HG03064 (cell line): Measurements from ENCODE around the gene PELI2.

Experiments used
- ATAC-seq: cut with Tn5 transposase; IDR thresholded peaks from one replicate; pipeline ENCODE4 v1.9.1; 2021; ENCODE audit warnings: low read depth; ENCODE audit not compliant: unreplicated experiment

The PELI2 gene

DNA sequence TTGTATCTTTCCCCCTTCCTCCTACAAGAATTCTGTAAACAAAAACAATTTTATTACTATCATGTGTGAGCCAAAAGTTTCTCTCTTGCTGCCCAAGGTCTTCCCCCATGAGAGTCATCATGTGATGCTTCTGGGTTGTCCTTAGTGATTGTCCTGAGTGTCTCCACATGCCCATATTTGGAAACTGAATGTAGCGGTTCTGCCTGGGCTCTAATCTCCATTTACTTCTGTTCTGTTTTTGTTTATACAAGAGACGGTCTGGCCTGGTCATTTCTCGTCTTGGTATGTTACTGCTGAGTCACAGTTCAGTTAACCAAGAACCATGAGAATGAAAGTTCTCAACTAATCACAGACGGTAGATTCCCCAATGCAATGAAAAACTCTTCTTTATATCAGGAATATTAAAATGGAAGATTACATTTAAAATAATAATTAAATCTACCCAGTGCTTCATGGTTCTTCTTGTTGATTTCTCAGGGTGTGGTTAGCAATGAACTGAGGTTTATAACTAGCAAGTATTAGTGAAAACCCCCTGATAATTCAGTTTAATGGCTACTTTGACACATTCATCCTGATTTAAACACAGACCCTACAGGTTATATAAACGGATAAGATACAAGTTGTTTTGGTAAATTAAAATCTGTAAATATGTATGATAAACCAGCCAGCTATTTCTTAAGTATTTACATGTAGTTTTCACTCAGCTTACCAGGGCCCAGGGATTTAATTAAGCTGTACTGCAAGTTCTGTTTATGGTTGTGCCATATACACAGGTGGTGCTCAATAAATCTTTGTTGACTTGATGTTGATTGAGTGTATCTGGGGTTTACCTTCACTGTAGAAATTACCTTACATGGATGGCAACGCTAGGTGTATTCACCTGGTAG is 81.1 kb downstream of the PELI2 start:
- ATAC-seq: peak; percentile 59

DNA sequence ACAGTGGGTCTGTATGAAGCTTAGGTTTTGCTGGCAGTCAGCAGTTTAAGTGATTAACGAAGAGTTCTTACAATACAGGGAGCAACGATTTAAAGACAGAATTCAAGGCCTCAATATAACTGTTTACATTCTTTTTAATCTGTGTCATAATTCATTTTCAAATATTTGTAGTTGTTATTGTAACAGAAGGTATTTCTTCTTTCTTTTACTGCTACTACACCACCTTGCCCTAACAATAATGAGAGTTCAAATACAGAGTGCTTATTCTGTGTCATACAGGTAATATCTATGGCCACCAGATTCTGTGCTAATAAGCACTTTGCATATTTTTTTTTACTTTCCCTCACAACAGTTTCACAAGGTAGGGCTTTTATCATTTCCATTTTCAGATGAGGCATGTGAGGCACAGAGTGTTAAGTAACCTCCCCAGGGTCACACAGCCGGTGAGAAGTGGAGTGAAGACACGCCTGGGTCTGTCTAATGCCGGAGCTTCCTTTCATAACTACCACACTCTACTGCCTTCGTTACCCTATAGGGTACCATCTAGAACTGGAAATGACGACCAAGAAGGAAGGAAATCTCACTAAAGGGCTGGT is 81.9 kb downstream of the PELI2 start:
- ATAC-seq: peak; percentile 56

DNA sequence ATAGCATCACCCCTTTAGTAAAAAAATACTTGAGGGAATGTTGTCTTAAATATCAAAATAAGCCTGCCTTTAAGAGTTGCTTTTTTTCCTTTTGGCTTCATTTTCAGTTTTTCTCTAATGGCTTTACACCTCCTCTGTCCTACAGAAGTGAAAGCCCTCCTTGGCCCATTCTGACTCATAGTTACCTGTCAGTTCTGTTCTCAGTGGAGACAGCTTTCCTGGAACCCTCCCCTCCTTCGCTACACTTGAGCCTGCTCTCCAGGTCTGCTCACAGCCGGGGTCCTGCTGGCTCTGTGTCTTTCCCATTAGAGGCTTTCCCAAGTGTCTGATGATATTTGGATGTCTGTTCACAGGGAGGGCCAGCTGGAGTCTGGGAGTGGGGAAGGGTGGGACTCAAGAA is 84.0 kb downstream of the PELI2 start:
- ATAC-seq: no peak

DNA sequence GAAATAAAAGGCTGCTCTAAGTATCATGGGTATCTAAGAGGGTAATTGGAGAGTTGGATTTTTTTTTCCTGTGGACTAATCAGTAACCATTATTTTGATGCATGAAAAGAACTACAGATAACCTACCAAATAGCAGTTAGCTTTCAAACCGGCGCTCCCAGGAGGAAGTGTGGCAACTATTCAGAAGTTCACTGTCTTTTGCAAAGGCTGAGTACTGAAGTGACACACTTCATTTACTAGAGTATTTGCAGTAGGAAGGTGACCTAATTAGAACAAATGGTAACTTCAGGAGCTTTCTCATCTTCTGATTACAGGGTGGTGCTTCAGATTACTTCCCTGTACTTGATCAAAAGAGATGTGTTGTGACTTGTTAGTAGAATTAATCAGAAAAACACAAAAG is 87.7 kb downstream of the PELI2 start:
- ATAC-seq: no peak

DNA sequence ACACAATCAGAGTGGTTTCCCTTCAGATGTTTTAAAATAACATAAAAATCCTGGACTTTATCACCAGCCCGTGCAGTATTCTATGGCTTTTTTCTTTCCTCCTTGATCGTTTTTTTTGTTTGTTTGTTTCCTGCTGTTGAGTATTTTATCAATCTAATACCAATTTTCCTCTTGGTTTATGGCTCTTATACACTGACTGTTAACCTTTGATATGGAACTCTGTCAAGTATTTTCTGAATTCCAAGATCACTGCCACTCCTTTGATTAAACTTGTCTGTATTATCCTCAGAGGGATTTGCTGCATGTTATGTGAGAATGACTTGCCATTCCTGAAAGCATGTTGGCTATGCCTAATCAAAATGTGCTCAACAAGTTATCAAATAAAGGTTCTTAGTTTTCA is 88.4 kb downstream of the PELI2 start:
- no peak for ATAC-seq

DNA sequence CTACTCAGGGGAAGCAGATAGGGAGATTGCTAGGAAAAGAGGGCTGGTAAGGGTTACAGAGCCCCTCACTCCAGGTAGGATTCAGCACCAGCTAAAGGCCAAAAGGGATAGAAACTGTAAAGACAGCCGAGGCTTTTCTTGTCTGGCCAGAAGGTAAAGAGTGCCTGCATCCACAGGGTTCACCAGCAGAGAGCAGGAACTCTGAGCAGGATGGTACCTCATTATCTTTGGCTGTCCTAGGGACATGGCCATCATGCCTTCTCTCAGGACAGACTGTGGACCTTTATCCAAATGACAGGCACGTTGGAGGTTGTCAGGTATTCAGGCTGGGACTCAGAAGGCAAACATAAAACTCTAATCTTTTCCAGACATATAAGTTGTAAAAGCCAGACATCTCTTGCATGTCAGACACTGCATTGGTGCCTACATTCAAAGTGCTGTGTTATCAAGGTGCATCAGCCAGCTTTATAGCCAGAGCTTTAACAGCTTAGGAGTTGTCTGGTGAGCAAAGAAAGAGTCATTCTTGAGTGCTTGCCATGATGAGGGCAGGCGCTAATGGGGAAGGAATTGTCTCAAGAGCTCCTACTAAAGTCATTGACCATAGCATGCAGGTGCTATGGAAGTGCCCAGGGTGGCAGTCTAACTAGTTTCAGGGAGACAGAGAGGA is 89.5 kb downstream of the PELI2 start:
- ATAC-seq: no peak

DNA sequence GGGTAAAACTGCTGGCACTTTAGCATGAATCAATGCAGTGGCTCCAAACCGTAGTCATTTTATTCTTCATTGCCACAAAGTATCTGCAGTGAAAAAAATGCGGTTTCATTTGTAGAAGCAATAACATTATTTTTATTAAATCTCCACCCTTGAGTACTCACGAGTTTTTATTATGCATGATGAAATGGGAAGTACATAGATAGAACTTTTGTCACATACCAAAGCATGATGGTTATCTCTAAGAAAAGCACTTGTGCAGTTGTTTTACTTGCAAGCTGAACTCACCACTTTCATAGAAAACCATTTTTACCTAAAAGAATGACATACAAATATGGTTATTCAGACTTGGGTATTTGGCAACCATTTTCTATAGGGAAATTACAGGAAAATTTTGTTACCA is 90.3 kb downstream of the PELI2 start:
- no peak for ATAC-seq

DNA sequence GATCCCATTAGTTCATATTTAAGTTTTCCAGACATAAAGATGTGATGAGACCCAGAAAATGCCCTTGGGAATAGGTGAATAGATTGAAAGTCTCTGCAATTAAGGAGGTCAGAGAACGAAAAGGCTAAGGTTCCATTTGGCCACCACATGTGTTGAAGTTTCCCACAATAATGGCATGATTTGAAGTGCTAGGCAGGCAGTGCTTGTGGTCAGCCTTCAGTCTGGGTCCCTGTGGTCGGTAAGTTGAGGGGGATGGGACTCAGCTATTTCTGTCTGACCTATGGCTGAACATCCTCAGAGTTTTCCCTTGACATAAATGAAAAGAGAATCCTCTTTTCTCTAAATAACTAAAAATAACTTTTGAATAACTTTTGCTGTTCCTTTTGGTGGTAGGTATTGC is 92.4 kb downstream of the PELI2 start:
- no peak for ATAC-seq

DNA sequence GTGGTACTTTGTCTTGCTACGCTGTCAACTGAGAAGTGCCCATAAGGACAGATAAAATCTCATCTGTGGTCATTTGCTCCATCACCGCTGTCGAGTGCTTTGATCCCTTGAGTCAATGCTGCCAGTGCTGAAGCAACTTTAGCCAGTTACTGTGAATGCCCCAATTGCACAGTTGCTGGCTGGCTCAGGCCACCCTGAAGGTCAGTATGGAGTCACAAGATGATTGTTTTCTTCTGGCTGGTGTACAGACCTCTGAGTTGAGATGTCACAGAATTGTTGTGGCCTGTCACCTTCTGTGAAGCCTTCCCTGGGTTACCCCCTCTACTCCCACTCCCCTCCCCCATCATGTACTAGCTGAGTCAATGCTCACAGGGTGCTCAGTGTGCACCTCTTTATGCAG is 92.9 kb downstream of the PELI2 start:
- ATAC-seq: no peak

DNA sequence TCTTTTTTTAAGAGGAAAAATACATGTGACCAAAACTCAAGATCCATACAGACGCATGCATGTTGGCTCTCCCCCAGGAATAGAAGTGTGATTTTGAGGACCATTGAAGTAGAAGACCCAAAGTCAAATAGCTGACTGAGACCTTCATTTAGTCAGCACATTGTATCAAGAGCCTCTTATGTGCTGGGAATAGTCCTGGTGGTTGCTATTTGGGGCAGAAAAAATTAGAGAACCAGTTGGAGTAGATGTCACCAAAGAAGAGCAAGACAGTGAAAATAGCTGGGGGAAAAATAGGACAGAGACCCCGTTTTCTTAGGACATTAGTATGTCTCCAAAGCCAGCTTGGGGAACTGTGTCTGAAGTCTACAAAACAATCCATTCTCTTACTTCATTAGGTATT is 93.6 kb downstream of the PELI2 start:
- no peak for ATAC-seq

DNA sequence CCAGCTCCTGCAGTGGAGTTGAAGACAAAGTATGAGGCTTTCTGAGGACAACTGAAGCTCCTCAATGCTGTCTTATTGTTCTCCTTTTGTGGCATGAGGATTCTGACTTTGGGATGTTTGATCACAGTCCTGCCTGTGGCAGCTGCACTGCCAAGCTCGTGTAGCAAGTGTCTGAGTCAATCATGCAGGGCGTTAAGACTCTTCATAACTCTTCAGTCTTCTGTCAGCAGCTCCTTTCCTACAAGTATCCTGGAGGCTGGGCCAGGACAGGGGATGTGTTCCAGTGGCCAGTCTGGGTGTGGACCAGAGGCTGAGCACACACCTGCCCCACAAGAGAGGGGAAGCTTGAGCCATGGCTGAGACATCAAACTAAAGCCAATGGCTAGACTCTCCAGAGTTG is 94.3 kb downstream of the PELI2 start:
- no peak for ATAC-seq

DNA sequence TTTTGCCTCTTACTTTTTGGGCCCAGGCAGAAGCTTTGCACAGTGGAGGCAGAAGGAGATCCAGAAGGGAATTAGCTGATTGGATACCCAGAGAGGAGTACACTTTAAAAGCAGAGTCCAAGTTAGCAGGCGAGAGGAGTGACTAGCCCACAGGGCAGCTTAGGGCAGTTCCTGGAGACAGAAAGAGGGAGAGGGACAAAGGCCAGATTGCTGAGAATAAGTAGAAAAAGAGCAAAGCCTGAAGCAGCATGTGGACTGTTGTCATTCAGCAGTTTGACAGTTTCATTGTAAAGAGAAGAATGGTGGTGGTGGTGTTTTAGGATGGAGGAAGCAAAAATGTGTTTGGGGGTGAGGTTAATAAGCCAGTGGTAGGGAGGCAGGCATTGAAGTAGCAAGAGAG is 95.1 kb downstream of the PELI2 start:
- ATAC-seq: no peak

DNA sequence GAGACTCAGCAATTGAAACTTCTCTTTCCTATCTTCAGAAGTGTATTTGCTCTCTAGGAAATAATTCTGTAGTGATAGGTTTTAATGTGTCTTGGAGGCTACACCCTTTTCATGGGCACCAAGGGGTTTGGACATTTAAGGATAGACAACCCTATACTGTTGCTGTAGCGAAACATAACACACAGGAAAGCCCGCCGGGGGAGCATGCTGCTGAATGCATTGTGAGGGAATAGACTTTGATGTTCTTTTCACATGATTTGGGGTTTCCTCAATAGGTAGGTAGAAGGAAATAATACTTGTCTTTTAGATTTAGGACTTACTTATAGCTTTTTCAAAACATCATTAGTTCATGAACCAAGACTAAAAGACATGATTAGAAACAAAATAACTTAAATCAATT is 97.0 kb downstream of the PELI2 start:
- ATAC-seq: no peak

DNA sequence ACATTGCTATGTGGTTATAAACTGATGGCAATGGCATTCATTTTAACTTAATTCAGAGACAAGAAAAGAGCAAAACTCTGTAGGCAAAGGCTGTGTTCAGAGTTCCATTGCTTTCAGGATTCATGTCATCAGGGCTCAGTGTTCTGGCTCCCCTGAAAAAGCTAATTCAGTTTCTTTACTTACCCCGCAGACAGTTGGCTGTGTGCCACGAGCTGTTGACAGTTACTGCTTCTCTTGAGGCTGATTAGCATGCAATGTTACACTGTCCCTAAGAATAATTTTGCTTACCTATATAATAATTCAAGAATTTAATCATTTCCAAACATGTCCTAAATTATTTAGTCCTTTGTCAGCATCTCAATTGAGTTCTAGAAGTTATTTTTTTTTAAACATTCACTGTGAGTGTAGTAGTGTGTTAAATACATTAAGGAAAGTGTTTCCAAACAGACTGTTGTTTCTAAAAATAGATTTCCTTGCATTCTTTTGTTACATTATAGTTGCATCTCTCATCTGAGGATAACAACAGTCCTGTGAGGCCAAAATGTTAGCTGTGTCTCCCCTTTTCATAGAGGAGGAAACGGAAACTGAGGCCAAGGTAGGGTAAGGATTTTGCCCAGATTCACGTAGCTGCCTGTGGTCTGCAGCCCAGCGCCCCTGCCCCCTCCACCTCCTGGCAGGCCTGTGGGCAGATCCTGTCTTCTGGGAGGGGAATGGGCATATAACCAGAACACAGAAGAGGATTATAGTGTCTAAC is 98.6 kb downstream of the PELI2 start:
- no peak for ATAC-seq

DNA sequence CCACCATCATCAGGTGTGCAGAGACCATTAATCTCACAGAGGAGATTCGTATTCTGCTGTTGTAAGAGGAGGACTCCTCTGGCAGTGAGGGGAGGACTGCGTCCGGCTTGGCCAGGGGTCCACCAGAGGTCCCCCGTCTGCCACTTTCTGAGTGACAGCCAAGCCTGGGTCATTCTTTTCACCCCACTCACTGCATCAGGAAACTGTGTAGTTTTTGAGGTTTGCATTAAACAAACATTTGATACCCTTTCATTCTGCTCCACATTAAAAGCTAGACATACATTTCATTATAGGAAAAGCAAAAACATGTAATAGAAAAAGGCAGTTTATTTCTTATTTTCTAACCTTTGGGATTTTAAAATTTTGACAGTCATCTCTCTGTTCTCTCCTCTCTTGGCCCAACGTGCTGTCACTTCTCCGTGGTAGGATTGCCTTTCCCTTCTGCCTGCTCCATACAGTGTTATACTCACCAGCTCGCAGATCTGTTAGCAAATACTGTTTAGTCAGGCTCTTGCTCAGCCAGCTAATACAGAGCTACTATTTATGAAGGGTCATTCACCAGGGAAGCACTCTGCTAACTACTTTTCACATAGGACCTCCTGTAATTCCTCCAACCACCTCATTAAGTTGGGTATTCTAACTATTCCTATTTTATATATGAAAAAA is 99.3 kb downstream of the PELI2 start:
- ATAC-seq: no peak

DNA sequence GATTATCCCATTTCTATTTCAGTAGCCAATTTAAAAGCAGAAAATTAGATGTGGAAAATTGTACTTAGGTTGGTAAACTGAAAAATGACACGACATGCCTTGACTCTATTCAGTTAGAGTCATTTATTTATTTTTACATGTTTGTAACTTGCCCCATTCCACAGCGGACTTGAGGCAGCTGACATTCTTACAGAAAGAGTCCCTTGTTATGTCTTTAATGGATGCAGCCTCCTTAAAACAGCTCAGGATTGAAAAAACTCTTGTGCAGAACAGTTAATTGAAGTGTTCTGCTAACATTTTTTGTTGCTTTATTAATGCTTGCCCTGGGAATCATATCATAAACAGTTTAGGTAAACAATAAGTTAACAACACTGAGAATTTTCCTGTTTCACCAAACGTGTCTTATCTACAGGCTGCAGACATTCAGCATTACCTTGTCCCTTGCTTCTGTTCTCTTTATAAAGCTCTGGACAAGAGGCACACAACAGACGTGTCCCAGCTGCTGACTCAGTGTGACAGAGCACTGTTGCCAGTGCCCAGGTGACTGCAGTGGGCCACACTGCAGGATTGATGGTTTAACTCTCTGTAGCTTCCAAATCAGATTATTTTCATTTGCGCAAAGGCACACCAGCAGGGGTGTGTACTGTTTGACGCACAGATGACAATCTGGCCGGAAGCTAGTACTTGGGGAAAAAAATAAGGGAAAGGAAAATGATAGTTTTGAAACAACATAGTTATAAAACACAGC is 101.6 kb downstream of the PELI2 start:
- ATAC-seq: no peak

DNA sequence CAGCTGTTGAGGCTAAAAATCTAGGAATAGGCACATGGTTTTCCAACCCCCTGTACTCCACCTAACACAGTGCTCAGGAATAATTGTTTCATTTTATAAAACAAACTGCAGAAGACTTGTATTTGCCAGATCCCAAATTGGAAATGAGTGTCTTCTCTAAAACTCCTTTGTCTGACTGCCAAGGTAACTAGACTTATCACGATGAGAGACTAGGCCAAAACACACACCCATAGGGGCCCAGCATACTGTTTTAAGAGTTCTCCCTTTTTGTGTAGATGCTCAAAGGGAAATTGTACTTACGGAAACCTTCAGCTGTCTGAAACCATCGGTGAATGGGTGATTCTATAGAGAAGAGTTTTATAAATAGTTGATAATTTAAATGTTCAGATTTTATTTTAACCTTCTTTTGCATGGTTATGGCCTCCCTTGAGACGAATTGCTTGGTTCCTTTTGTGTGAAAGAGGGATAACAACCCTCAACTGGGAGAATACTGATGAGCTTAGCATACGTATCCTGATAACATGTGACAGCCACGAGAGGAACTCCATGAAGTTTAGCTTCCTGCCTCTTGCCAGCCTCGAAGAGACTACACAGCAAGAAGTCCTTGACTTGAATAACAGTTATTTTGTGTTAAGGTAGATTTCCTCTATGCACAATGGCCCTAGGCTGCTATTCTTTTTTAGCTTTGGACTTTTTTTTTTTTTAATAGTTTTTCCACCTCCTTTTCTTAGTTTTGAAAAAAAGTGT is 103.3 kb downstream of the PELI2 start:
- no peak for ATAC-seq

DNA sequence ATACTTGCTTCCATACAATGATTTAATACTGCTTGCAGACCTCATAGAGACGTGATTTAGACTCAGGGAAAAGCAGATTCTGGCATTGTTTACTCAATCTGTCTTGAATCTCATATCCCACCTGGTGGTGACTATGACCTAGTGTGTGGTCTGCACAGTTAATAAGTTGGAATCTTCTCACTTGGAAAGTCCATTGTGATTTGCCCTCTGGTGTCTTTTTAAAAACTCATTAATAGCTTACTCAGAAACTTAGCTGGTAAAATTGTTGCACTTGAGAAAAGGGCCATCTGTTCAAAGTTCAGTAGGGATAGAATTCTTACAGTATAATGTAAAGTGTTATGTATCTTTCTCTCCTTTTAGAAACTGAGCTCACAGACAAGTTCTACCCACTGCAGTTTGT is 106.0 kb downstream of the PELI2 start:
- ATAC-seq: no peak
